OCI-LY3 (cell line): ENCODE data around the gene CFAP99.

Source experiments
- H2AFZ ChIP-seq: fragments of 200-600, 300-600 bp; shearing (Covaris generic); 2 replicates; pipeline ENCODE4 v1.6.0; 2014; ENCODE audit warnings: antibody characterized with exemption, low read depth, low read length
- H3K27ac ChIP-seq: fragments of 200-600, 300-600 bp; sonication (generic); 2 replicates; pipeline ENCODE4 v1.5.1; 2014; ENCODE audit warnings: mild to moderate bottlenecking, low read length, moderate library complexity, mixed read lengths
- H3K27me3 ChIP-seq: fragments of 200-600, 300-600 bp; sonication (generic); 2 replicates; pipeline ENCODE4 v1.6.1; 2014; ENCODE audit warnings: low read depth, low read length, mixed read lengths
- H3K36me3 ChIP-seq: fragments of 200-600, 300-600 bp; sonication (generic); replicated peaks from 2 replicates; pipeline ENCODE3; 2014; ENCODE audit warnings: low read depth, low read length, mixed read lengths
- H3K4me1 ChIP-seq: fragments of 300-600, 200-600 bp; sonication (generic); 2 replicates; pipeline ENCODE4 v1.6.1; 2014; ENCODE audit warnings: low read length, mixed read lengths
- H3K4me2 ChIP-seq: fragments of 200-600, 300-600 bp; sonication (generic); 2 replicates; pipeline ENCODE4 v1.6.1; 2014; ENCODE audit warnings: low read length, mixed read lengths
- H3K4me3 ChIP-seq: fragments of 300-600, 200-600 bp; sonication (generic); 2 replicates; pipeline ENCODE4 v1.5.1; 2014; ENCODE audit warnings: antibody characterized with exemption, mild to moderate bottlenecking, low read length, moderate library complexity
- H3K79me2 ChIP-seq: fragments of 300-600, 200-600 bp; shearing (Covaris generic); 2 replicates; pipeline ENCODE4 v1.6.1; 2014; ENCODE audit warnings: mild to moderate bottlenecking, low read length, mixed read lengths
- H3K9ac ChIP-seq: fragments of 300-600, 200-600 bp; shearing (Covaris generic); 2 replicates; pipeline ENCODE4 v1.6.0; 2014; ENCODE audit warnings: mild to moderate bottlenecking, low read length, moderate library complexity
- H3K9me3 ChIP-seq: fragments of 200-600, 300-600 bp; shearing (Covaris generic); 2 replicates; pipeline ENCODE4 v1.6.1; 2014; ENCODE audit warnings: low read length, mixed read lengths; ENCODE audit not compliant: insufficient read depth
- H4K20me1 ChIP-seq: fragments of 200-600, 300-600 bp; sonication (generic); 2 replicates; pipeline ENCODE4 v1.6.1; 2016; ENCODE audit warnings: low read length, mixed read lengths; ENCODE audit not compliant: insufficient read depth
- CTCF ChIP-seq: fragments of 200-600, 300-600 bp; sonication (generic); IDR thresholded peaks from 2 replicates; pipeline ENCODE4 v1.5.1; 2014; ENCODE audit warnings: antibody characterized with exemption, low read length, low read depth
- EZH2phosphoT487 ChIP-seq: fragments of 200-600 bp; shearing (Covaris generic); IDR thresholded peaks from 2 replicates; pipeline ENCODE4 v1.6.1; 2018; ENCODE audit warnings: antibody characterized with exemption, mixed run types, low read depth

The CFAP99 gene

GRCh38 chr4:2507855-2508254 is 89.1 kb downstream of the CFAP99 start:
- TF ChIP-seq CTCF: no peak
- no peak for TF ChIP-seq EZH2phosphoT487
- peaks cover 61% of the 10 kb centered on the region for H3K79me2 ChIP-seq

GRCh38 chr4:2510351-2511259 is 91.8 kb downstream of the CFAP99 start:
- no peak for TF ChIP-seq CTCF
- TF ChIP-seq EZH2phosphoT487: no peak
- Histone ChIP-seq H3K27me3 (no peaks in the 10 kb centered on the region), H3K4me1 (no peaks in the 10 kb centered on the region), H3K4me3 (no peak overlapping the region), H3K9ac (no peak overlapping the region), H3K27ac (no peak overlapping the region), H2AFZ (no peak overlapping the region), H3K79me2 (peaks cover 43% of the 10 kb centered on the region), H3K9me3 (no peaks in the 10 kb centered on the region), H4K20me1 (peaks cover 23% of the 10 kb centered on the region), H3K4me2 (no peak overlapping the region), H3K36me3 (peaks cover 37% of the 10 kb centered on the region)

More at GRCh38 chr4:2507855-2508254, 89.1 kb downstream of the CFAP99 start:
- H3K4me3 ChIP-seq: no peak overlapping the region
- H2AFZ ChIP-seq: no peak overlapping the region
- H3K27ac ChIP-seq: no peak overlapping the region
- H3K4me2 ChIP-seq: no peak overlapping the region
- H3K27me3 ChIP-seq: no peaks in the 10 kb centered on the region
- H4K20me1 ChIP-seq: peaks cover 35% of the 10 kb centered on the region
- H3K9me3 ChIP-seq: no peaks in the 10 kb centered on the region
- no peaks in the 10 kb centered on the region for H3K4me1 ChIP-seq
- no peak overlapping the region for H3K9ac ChIP-seq
- peaks cover 45% of the 10 kb centered on the region for H3K36me3 ChIP-seq

GRCh38 chr4:2511645-2512131 is 92.9 kb downstream of the CFAP99 start:
- Histone ChIP-seq H3K4me2 (no peak overlapping the region), H3K4me1 (no peaks in the 10 kb centered on the region), H2AFZ (no peak overlapping the region), H3K9me3 (no peaks in the 10 kb centered on the region), H3K27ac (no peak overlapping the region), H3K27me3 (no peaks in the 10 kb centered on the region), H3K36me3 (peaks cover 39% of the 10 kb centered on the region), H3K79me2 (peaks cover 33% of the 10 kb centered on the region), H4K20me1 (peaks cover 23% of the 10 kb centered on the region), H3K9ac (no peak overlapping the region), H3K4me3 (no peak overlapping the region)
- TF ChIP-seq EZH2phosphoT487: no peak
- no peak for TF ChIP-seq CTCF
